H9 (cell line): ENCODE results near the gene ZSCAN16. TPM values are rescaled to one million over a fixed set of nuclear protein-coding genes. Genes with fewer than 3 reads are reported as not detected.

Experiments used
- DNase-seq: peaks from one replicate; pipeline ENCODE4 v3.0.0-alpha.2; 2017
- H2AFZ ChIP-seq: one replicate; pipeline ENCODE4 v1.6.1; 2013; ENCODE audit warnings: mild to moderate bottlenecking, low read length, control low read depth, moderate library complexity
- H2AK5ac ChIP-seq: 2 replicates; pipeline ENCODE4 v1.6.1; 2013; ENCODE audit warnings: low read length, control low read depth, mixed read lengths; ENCODE audit not compliant: insufficient read length
- H2BK120ac ChIP-seq: one replicate; pipeline ENCODE4 v1.6.1; 2013; ENCODE audit warnings: low read depth, mild to moderate bottlenecking, low read length, control low read depth, inconsistent platforms; ENCODE audit not compliant: poor library complexity, severe bottlenecking
- H2BK12ac ChIP-seq: 2 replicates; pipeline ENCODE4 v1.6.1; 2013; ENCODE audit warnings: low read length, control low read depth, mixed read lengths, low read depth; ENCODE audit not compliant: insufficient read length
- H2BK15ac ChIP-seq: 2 replicates; pipeline ENCODE4 v1.6.1; 2013; ENCODE audit warnings: low read depth, low read length, control low read depth
- H2BK20ac ChIP-seq: one replicate; pipeline ENCODE4 v1.6.1; 2013; ENCODE audit warnings: low read depth, mild to moderate bottlenecking, low read length, control low read depth, inconsistent platforms; ENCODE audit not compliant: poor library complexity, severe bottlenecking
- H2BK5ac ChIP-seq: 2 replicates; pipeline ENCODE4 v1.6.1; 2013; ENCODE audit warnings: low read length, control low read depth, mixed read lengths; ENCODE audit not compliant: insufficient read length
- H3K14ac ChIP-seq: 2 replicates; pipeline ENCODE4 v1.6.1; 2013; ENCODE audit warnings: low read length, control low read depth; ENCODE audit not compliant: insufficient read depth
- H3K18ac ChIP-seq: 2 replicates; pipeline ENCODE4 v1.6.1; 2013; ENCODE audit warnings: low read depth, mild to moderate bottlenecking, mixed read lengths, low read length, control low read depth; ENCODE audit not compliant: insufficient read length
- H3K23ac ChIP-seq: 2 replicates; pipeline ENCODE4 v1.6.1; 2013; ENCODE audit warnings: low read length, control low read depth, mixed read lengths, low read depth; ENCODE audit not compliant: insufficient read length
- H3K23me2 ChIP-seq: 2 replicates; pipeline ENCODE4 v1.6.1; 2013; ENCODE audit warnings: low read depth, mild to moderate bottlenecking, mixed read lengths, low read length, control low read depth; ENCODE audit not compliant: insufficient read length, poor library complexity, severe bottlenecking
- H3K27ac ChIP-seq: 2 replicates; pipeline ENCODE4 v1.5.1; 2013; ENCODE audit warnings: low read length, control low read depth, mixed read lengths, low read depth; ENCODE audit not compliant: insufficient read length
- H3K27me3 ChIP-seq: 2 replicates; pipeline ENCODE4 v1.6.1; 2013; ENCODE audit warnings: low read length, control low read depth, inconsistent platforms; ENCODE audit not compliant: insufficient read depth
- H3K4ac ChIP-seq: 2 replicates; pipeline ENCODE4 v1.6.1; 2013; ENCODE audit warnings: low read depth, mild to moderate bottlenecking, control low read depth, inconsistent platforms, low read length, moderate library complexity
- H3K4me1 ChIP-seq: 2 replicates; pipeline ENCODE4 v1.6.1; 2013; ENCODE audit warnings: low read length, control low read depth, inconsistent platforms; ENCODE audit not compliant: insufficient read depth
- H3K4me2 ChIP-seq: 2 replicates; pipeline ENCODE4 v1.6.1; 2013; ENCODE audit warnings: low read length, control low read depth, mixed read lengths; ENCODE audit not compliant: insufficient read length, insufficient read depth
- H3K56ac ChIP-seq: 2 replicates; pipeline ENCODE4 v1.6.1; 2013; ENCODE audit warnings: low read depth, mild to moderate bottlenecking, mixed read lengths, low read length, control low read depth; ENCODE audit not compliant: insufficient read length
- H3K79me1 ChIP-seq: 2 replicates; pipeline ENCODE4 v1.6.1; 2013; ENCODE audit warnings: low read depth, mild to moderate bottlenecking, moderate library complexity, low read length, control low read depth, inconsistent platforms; ENCODE audit not compliant: insufficient read depth, poor library complexity, severe bottlenecking
- H3K79me2 ChIP-seq: 2 replicates; pipeline ENCODE4 v1.6.1; 2013; ENCODE audit warnings: low read length, control low read depth, inconsistent platforms; ENCODE audit not compliant: insufficient read depth
- H3K9ac ChIP-seq: 2 replicates; pipeline ENCODE4 v1.6.1; 2013; ENCODE audit warnings: low read length, control low read depth, mixed read lengths; ENCODE audit not compliant: insufficient read length; ENCODE audit errors: extremely low read depth
- H3K9me3 ChIP-seq: one replicate; pipeline ENCODE4 v1.6.1; 2013; ENCODE audit warnings: low read depth, low read length, inconsistent platforms; ENCODE audit not compliant: control insufficient read depth
- H3T11ph ChIP-seq: one replicate; pipeline ENCODE4 v1.6.1; 2013; ENCODE audit warnings: mild to moderate bottlenecking, low read length, control low read depth, inconsistent platforms
- H4K20me1 ChIP-seq: one replicate; pipeline ENCODE4 v1.6.1; 2013; ENCODE audit not compliant: control insufficient read depth, insufficient read length, insufficient read depth
- H4K5ac ChIP-seq: 2 replicates; pipeline ENCODE4 v1.6.1; 2013; ENCODE audit warnings: low read depth, mild to moderate bottlenecking, mixed read lengths, low read length, control low read depth; ENCODE audit not compliant: insufficient read length
- H4K8ac ChIP-seq: replicated peaks from 2 replicates; pipeline ENCODE4 v1.6.1; 2013; ENCODE audit warnings: low read length, control low read depth, mixed read lengths, low read depth; ENCODE audit not compliant: insufficient read length
- H4K91ac ChIP-seq: 2 replicates; pipeline ENCODE4 v1.6.1; 2013; ENCODE audit warnings: low read depth, mild to moderate bottlenecking, moderate library complexity, mixed read lengths, low read length, control low read depth; ENCODE audit not compliant: insufficient read length
- H3K27ac Mint-ChIP-seq, 3 experiments: 2 replicates in 2 of 3; 3 replicates in 1 of 3; pipeline ENCODE4 v1.8.0; 2020 to 2021; ENCODE audit warnings: mixed read lengths in 3 of 3, mild to moderate bottlenecking in 1 of 3, moderate library complexity in 1 of 3
- H3K27me3 Mint-ChIP-seq: 2 replicates; pipeline ENCODE4 v1.8.0; 2021; ENCODE audit warnings: low read depth, mild to moderate bottlenecking, moderate library complexity, mixed read lengths
- H3K36me3 Mint-ChIP-seq, 3 experiments: 2 replicates in 2 of 3; 3 replicates in 1 of 3; pipeline ENCODE4 v1.8.0; 2020 to 2021; ENCODE audit warnings: low read depth in 3 of 3, mixed read lengths in 3 of 3; ENCODE audit not compliant: insufficient read depth in 1 of 3
- H3K4me1 Mint-ChIP-seq, 2 experiments: 2 replicates each; pipeline ENCODE4 v1.8.0; 2020; ENCODE audit warnings: mixed read lengths in 2 of 2
- H3K4me3 Mint-ChIP-seq, 2 experiments: 2 replicates in 1 of 2; 3 replicates in 1 of 2; pipeline ENCODE4 v1.8.0; 2020 to 2021; ENCODE audit warnings: mild to moderate bottlenecking in 2 of 2, mixed read lengths in 2 of 2, moderate library complexity in 1 of 2
- H3K9me3 Mint-ChIP-seq, 2 experiments: 2 replicates in 1 of 2; 3 replicates in 1 of 2; pipeline ENCODE4 v1.8.0; 2020; ENCODE audit warnings: mild to moderate bottlenecking in 2 of 2, mixed read lengths in 2 of 2, moderate library complexity in 1 of 2
- WGBS: extraction: QIAGEN DNeasy Blood & Tissue Kit; methylation state at CpG from one replicate; pipeline ENCODE4 v1.1.7; 2013; ENCODE audit warnings: missing lambda C conversion rate, low lambda C conversion rate, mixed read lengths; ENCODE audit not compliant: insufficient read length; ENCODE audit errors: extremely low coverage; 5-methylcytosine and 5-hydroxymethylcytosine counted together
- total RNA-seq: library from RNA; stranded (reverse); gene quantifications from 2 replicates; pipeline ENCODE4 v1.2.1, GENCODE V29; 2021
- TF ChIP-seq, protein P1 (sequence below): fragments of 200-600 bp; sonication (generic); conservative IDR thresholded peaks from 3 replicates; pipeline ENCODE4 v1.8.0; 2021; ENCODE audit warnings: antibody characterized with exemption, mild to moderate bottlenecking

Gene ZSCAN16
- total RNA-seq, 1 experiment from 2014 or later = 11.0 TPM

DNA sequence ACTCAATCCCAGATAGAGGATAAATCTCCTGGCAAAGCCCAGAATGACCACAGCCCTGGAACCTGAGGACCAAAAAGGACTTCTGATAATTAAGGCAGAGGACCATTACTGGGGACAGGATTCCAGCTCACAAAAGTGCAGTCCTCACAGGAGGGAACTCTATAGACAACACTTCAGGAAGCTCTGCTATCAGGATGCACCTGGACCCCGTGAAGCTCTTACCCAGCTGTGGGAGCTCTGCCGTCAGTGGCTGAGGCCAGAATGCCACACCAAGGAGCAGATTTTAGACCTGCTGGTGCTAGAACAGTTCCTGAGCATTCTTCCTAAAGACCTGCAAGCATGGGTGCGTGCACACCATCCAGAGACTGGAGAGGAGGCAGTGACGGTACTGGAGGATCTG is 992 bp downstream of the ZSCAN16 start:
- H3K79me2 ChIP-seq = peaks cover 3% of the 10 kb centered on the region; the same call in 1 of the 2 replicates
- no peak overlapping the region for H3K9ac ChIP-seq
- no peaks in the 10 kb centered on the region for H3K27me3 Mint-ChIP-seq
- WGBS = no CpG with 5 or more reads among the region's 4 CpGs
- TF ChIP-seq, protein P1, sequence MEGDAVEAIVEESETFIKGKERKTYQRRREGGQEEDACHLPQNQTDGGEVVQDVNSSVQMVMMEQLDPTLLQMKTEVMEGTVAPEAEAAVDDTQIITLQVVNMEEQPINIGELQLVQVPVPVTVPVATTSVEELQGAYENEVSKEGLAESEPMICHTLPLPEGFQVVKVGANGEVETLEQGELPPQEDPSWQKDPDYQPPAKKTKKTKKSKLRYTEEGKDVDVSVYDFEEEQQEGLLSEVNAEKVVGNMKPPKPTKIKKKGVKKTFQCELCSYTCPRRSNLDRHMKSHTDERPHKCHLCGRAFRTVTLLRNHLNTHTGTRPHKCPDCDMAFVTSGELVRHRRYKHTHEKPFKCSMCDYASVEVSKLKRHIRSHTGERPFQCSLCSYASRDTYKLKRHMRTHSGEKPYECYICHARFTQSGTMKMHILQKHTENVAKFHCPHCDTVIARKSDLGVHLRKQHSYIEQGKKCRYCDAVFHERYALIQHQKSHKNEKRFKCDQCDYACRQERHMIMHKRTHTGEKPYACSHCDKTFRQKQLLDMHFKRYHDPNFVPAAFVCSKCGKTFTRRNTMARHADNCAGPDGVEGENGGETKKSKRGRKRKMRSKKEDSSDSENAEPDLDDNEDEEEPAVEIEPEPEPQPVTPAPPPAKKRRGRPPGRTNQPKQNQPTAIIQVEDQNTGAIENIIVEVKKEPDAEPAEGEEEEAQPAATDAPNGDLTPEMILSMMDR = no peak
- no peaks in the 10 kb centered on the region for H3K9me3 ChIP-seq
- H3K56ac ChIP-seq = no peak overlapping the region
- H3K36me3 Mint-ChIP-seq = peaks cover 8 to 54% (median 37%) of the 10 kb centered on the region in 3 experiments; a peak in 6 of 7 replicates
- peak overlapping the region; percentile 98 to 99 for H3K4me3 Mint-ChIP-seq
- no peak overlapping the region for H4K91ac ChIP-seq
- H3K27ac ChIP-seq = no peak overlapping the region
- no peaks in the 10 kb centered on the region for H4K20me1 ChIP-seq
- no peak overlapping the region for H4K5ac ChIP-seq
- H2BK15ac ChIP-seq = no peak overlapping the region
- no peak overlapping the region for H2AFZ ChIP-seq
- no peaks in the 10 kb centered on the region for H3K9me3 Mint-ChIP-seq
- no peak overlapping the region for H2BK12ac ChIP-seq
- no peak overlapping the region for H3K4ac ChIP-seq
- no peak overlapping the region for H2BK20ac ChIP-seq
- H3K27ac Mint-ChIP-seq = no peak overlapping the region
- H2AK5ac ChIP-seq = no peak overlapping the region
- H3K27me3 ChIP-seq = no peaks in the 10 kb centered on the region
- H3T11ph ChIP-seq = no peak overlapping the region
- no peak overlapping the region for H3K14ac ChIP-seq
- H4K8ac ChIP-seq = peak overlapping the region; percentile 87
- H3K4me1 Mint-ChIP-seq = peaks cover 12% of the 10 kb centered on the region in 2 experiments
- H3K18ac ChIP-seq = no peak overlapping the region
- H2BK5ac ChIP-seq = no peak overlapping the region
- no peaks in the 10 kb centered on the region for H3K23me2 ChIP-seq
- H3K79me1 ChIP-seq = peaks cover 3% of the 10 kb centered on the region
- peak overlapping the region; percentile 60 for H3K4me2 ChIP-seq
- no peak overlapping the region for H3K23ac ChIP-seq
- no peak overlapping the region for H2BK120ac ChIP-seq
- no peak for DNase-seq
- H3K4me1 ChIP-seq = no peaks in the 10 kb centered on the region
